CD4-positive, alpha-beta T cell treated with Interleukin-21 for 1 hour (primary cell): ENCODE data around the gene RPS6KA5.
"Not testable (repeated sequence)": the region's sequence is repeated elsewhere in the genome, so short reads cannot be mapped to it uniquely, and the experiment has no call there.

Experiments used
- DNase-seq: peaks from one replicate; pipeline ENCODE4 v3.0.0-alpha.2; 2020

The RPS6KA5 gene

DNA sequence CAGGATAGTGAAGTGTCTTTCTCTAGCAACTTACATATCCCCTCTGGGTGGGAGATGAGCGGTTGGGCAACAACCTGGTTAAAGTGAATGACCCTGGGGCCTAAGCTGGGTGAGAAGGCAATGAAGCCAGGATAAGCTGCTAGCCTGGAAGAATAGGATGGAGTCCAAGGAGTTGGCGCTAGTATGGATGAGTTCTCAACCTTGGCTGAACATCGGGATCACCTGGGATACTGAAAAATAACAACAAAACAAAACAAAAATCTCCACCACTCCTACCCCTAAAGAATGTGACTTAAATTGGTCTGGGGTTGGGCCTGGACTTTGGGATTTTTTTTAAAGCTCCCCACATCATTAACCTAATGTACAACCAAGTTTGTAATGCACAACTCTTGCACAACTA is 4.8 kb upstream of the RPS6KA5 start:
- no peak for DNase-seq

DNA sequence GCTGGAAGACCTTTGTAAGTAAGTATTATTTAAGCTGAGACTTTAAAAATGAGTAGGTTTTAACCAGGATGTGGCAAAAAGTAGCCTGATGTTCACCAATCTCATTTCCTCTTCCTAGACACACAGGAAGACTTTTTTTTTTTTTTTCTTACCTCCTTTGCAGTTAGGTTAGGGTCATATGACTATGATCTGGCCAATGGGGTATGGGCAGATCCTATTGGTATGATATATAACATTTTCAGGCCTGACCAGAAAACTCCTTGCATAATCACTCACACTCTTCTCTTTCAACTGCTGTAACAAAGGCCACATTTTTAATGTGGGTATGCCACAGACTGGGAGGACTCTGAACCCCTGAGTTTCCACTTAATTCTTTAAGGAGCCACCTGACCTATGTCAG is 2.7 kb upstream of the RPS6KA5 start:
- DNase-seq, result peak; percentile 81

DNA sequence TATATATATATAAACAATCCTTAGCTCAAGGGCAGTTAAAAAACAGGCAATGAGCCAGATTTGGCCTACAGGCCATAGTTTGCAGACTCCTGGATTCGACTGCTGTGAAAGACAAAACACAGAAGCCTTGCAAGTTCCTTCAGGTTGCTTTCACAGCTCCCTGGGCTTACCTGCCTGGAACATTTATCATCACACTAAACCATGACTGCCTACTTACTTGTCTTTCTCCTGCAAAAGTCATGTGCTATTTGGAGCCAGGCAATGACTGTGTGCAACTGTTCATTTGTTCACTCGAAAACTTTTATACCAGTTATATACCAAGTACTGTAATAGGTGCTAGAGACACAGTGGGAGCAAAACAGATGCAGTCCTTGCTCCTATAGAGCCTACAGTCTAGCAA is 2.2 kb upstream of the RPS6KA5 start:
- DNase-seq, result no peak

DNA sequence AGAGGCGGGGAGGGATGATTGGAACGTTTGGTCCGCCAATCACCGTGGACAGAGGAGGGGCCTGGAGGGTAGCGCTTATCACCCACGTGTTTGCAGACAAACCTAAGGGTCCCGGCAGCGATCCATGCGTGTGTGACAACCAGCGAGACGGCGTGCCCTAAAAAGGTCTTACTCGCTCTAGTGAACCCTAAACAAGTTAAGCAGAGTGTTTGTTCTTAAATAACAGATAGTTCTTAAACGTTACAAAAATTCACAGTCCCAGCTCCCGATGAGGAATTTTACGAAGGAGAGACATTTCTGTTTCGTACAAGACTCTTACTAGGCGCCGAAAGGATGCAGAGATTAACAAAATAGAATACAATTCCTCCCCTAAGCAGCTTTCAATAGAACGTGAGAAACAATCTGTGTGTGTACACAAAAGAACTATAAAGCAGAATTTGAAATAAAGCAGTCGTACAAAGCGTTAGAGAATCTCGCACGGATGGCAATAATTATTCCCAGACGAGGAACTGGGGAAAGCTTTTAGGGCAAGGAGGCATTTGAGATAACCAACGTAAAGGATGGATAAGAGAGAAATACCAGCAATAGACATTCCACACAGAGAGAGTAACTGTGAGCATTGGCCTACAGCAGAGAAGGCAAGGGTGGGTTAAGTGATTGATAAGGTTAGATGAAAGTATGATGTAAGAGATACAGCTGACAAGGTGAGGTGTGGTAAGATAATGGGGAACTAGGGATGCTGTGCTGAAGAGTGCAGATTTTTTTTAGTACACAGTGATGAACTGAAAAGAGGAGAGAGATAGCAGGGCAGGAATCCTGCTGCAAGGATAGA is 831 bp upstream of the RPS6KA5 start:
- no peak for DNase-seq

DNA sequence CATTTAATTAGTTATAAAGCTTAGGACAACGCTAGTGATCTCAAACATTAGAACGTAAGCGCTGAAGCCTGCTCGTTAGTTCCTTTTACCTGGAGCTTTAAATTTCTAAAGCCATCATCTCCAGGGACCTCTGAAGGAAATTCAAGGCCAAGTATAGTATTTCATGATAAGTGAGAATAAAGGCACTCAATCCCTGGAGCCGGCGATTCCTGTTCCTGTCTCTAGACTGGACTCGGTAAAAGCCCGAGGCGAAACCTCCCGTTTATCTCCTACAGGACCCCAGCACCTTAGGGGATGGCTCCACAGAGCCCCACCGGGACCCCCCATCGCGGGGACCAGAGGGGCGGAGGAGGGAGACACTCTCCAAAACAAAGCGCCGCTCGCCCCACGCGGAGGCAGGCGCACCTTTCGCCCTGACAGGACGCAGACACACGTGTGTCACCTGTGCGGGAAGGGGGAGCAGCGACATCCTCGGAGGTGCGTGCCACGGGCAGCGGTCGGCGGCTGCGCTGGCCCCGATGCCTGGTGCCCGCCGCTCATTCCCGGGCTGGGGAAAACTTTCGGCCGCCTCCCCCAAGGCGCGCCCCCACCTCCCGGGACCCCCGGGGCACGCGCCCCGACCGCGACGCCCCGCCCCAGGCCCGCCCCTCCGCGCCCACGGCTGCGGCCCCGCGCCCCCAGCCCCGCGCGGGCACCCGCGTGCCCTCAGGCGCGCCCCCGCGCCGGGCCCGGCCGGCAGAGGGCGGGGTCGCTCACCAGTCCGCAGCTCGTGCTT is 678 bp downstream of the RPS6KA5 start:
- peak; percentile 64 for DNase-seq

DNA sequence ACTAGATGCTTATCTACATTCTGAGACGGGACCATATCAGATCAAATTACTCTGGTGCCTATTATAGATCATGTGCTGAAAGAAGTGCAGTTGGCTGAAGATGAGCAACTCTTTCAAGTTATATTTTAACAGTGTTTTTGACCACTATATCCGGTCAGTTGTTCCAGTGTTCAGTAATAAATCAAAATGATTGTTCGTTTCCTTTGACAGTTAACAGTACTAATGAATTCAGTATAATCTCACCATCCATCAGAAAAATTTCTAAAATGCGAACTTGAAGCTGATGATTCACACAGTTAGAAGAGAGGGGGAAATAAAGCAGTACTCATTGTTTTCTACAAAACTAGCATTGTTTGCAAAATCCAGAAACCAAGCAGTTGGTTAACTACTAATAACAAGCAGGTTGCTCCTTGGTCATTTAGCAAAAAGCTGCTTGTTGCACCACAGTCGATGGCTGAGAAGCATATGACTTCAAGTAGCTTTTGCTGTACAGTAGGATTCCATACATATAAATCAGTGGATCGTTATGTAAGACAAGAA is 2.3 kb downstream of the RPS6KA5 start:
- no peak for DNase-seq

DNA sequence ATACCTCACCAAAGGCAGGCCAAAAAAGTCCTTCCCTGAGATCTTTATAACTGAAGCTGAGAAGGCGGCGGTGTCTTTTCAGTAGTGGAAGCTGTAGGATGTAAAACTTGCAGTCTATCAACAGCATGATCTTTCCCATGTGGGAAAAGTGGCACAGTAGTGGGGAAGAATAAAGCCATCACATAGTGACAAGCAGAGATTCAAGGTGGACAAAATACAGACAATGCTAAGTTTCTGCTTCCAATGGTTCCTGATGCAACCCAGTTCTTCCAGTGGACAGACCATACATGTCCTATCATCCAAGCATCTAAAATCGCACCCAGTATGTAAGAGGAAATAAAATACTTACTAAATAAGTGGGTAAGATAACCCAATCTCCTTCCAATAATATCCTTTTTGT is 4.1 kb downstream of the RPS6KA5 start:
- DNase-seq, result no peak

DNA sequence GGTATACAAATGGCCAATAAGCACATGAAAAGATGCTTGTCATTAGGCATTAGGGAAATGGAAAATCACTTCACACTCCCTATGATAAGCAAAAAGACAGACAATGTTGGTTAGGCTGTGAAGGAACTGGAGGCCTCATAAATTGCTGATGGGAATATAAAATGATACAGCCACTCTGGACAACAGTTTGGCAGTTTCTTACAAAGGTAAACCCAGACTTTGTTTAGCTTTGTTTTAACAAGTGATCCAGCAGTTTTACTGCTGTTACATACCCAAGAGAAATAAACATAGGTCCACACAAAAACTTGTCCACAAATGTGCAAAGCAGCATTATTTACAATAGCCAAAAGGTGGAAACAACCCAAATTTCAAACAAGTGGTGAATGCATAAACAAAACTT is 5.4 kb downstream of the RPS6KA5 start:
- no peak for DNase-seq

DNA sequence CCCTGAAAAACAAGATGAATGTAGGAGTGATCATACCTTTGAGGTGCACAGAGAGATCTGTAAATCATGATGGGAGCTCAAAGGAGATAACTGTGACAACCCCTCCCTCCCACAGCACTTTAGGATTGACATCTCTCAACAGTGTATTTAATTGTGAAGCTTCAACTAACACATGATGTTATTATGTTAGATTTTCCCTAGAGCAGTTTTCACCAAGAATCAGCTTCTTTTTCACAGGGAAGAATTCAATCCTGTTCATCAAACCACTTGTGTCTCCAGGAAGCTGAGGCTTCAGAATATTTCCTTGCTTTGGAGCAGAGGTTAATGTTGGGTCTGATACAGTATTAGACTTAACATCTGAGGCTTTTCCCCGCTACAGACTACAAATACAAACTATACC is 11.8 kb downstream of the RPS6KA5 start:
- no peak for DNase-seq

DNA sequence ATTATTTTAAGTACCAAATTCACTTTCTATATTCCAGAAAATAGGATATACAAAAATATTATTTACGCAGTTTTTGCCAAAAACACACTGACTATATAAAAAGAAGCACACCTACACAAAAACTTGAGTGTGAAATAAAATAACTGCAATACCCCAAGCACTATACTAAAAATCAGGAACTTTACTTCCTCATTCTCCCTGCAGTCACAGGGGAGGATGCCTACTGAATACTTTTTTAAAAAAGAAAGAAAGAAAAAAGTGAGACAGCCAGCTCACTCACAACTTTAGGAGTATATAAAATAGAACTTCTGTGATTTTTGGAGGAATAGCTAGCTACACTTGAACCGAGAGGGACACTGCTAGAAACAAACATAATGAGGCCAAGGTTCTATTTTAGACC is 12.2 kb downstream of the RPS6KA5 start:
- no peak for DNase-seq

DNA sequence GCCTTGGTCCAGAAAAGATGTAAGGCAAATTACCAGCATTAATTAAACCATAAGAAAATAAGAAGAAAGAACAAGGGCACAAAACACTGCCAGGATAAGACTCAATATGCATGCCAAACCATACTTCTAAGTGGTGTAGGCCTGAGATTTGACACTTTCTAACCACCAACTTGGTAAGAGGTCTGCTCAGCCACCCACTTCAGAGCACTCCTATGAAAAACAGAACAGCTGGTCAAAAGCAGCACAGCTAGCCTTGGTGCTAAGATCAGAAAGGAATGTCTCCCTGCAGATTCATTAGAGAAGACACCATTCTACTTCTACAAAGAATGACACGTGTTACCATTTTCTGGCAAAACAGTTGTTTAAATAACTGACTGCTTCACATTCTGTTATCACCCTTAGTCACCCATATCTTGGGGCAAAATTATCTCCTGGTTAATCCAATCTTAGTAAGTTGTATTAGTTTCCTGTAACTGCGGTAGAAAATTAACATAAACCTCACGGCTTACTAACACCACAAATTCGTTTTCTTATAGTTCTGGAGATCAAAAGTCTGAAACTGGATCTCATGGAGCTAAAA is 13.2 kb downstream of the RPS6KA5 start:
- DNase-seq, result peak; percentile 21

DNA sequence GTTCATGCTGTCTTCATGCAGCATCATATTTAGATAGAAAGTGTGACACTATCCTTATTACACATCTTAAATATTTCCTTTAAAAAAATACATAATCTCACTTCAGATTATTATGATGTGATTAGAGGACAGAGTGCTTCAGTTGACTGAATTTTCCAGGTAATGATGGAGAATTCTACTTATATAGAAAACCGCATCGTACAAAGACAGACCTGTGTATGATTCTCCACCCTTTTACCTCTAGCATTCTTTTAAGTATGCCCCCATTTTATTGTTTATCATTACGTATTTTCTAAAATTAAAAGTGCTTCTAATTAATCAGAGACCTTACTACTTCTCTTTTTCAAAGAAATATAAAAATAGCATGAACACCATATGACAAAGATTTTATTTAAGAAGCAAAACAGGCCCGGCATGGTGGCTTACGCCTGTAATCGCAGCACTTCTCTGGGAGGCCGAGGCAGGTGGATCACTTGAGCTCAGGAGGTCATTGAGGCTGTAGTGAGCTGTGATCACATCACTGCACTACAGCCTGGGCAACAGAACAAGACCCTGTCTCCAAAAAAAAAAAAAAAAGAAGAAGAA is 13.9 kb downstream of the RPS6KA5 start:
- no peak for DNase-seq

DNA sequence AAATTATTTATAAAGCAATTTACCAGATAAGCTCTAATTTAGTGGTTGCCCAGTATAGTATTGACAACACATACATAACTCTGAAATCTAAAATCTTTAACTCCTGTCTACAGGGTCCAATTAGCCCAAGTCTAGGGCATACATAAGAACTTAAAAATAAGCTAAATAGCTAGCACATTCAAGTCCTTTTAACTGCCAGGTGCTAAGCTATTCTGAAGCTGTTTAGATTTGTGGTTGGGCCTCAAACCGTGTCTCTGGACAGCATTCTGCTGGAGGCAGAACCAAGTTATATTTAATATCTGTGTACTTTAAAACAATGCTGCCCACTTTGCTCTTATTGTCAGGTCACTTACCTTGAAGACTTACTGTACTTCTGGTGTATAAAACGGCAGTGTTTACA is 19.0 kb downstream of the RPS6KA5 start:
- no peak for DNase-seq

DNA sequence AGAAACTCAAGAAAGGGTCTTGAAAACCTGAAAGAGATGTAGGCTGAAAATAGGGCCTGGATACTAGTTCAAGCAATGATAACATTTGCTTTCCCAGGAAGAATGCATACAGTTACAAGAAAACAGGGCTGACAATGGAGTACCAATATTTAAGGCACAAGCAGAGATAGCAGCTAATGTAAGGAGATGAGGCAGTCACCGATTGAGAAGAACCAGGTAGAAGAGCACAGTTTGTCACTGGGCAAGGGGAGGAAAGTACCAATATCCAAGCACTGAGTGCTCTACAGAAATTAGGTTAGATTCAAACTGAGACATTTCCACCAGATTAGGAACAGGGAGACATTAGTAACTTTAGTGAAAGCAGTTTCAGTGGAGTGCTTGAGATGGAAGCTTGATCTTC is 19.9 kb downstream of the RPS6KA5 start:
- no peak for DNase-seq

DNA sequence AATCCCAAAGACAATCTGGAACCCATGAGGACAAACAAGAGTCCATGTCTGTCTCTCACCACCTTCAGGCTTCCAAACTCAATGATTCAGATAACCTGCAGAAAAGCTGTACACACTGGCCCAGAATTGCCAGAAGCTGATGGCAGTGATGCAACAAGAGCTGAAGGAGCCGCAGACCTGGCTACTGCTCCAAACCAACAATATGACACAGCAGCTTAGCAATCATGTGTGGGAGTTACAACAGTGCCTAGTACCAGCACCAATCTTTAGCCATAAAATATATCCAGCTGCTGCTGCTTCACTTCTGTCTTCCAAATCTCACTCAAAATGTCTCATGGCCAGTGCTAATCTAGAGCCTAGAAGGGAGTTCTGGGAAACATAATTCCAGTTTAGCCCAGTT is 22.0 kb downstream of the RPS6KA5 start:
- no peak for DNase-seq

DNA sequence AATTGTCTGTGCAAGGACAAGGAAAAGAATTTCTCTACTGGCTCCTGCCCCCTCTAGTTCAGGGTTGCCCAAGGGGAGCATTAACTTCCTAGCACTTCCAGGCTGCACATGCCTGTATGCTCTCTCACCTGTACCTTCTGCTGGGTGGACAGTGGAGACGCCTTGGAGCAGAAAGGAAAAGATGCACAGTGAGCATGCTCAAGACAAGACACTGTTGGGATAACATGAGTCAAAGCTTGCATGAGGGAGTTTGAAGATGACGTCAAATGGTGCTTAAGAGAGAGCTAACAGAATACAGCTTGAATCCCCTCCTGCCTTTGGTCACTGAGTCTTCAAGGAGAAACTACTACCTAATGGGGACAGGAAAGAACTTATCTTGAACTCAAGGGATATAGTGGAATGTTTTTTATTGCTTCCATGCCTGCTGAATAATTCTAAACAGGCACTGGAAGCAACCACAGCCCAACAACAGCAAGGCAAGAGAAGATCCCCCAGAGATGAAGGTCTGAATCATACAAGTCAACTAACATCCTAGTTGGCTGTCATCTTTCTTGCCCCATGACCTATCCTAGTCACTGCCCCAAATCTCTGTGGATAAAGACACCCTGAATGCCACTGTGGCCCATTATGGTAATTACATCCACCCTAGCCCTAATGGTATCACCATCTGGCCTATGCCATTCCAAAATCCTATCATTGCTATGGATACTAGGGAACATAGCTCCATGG is 23.5 kb downstream of the RPS6KA5 start:
- no peak for DNase-seq

DNA sequence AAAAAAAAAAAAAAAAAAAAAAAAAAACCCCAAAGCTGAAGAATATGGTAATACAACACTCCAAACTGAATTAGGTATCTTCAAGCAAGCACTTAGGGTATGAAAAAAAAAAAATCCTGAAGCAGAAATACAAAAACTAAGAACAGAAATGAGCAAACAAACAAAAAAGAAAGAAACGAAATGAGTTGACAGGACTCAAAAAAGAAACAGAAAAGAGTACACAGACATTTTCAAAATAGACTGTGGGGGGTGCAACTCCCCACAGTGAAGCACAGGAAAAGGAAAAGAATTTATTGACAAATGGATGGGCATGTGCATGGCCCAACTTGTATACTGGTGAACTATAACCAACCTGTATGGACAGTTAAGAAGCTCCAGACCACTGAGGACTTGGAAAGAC is 24.6 kb downstream of the RPS6KA5 start:
- no peak for DNase-seq

DNA sequence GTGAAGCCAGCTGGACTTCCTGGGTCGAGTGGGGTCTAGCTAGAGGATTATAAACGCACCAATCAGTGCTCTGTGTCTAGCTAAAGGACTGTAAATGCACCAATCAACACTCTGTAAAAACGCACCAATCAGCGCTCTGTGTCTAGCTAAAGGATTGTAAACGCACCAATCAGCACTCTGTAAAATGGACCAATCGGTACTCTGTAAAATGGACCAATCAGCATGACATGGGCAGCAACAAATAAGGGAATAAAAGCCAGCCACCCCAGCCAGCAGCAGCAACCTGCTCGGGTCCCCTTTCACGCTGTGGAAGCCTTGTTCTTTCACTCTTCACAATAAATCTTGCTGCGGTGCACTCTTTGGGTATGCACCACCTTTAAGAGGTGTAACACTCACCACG is 26.1 kb downstream of the RPS6KA5 start:
- not testable (repeated sequence) for DNase-seq

DNA sequence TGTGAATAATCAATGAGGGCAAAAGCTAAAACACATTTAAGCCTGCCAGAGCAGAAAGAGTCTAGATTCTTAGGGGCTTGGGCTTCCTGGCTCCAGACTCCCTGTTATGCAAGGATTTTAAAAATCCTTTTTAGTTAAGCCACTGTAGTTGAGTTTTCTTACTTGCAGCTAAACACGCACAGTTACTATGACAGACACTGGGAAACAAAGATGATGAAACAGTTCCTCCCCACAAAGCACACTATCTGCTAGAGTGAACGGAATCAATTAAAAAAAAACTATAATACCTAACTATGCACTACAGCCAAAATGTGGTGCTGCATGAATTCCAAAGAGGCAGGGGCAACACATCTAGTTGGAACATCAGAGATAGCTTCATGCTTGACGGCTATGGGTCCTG is 28.2 kb downstream of the RPS6KA5 start:
- DNase-seq, result no peak

DNA sequence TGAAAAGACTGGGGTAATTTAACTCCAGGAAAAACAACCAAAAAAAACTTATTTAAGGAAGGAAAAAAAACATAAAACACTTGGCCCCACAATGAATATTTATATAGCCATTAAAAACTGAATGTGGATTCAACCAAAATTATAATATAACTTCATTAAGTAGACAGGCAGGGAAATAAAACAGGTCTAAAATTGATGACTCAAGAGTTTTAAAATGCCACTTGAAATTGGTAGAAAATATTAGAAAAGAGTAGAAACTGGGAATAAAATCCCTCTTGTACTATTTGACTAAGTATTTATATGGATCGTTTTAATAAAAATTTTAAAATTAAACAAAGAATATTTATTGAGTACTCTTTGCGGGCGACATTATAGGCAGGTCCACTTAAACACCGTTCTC is 28.8 kb downstream of the RPS6KA5 start:
- DNase-seq, result no peak

DNA sequence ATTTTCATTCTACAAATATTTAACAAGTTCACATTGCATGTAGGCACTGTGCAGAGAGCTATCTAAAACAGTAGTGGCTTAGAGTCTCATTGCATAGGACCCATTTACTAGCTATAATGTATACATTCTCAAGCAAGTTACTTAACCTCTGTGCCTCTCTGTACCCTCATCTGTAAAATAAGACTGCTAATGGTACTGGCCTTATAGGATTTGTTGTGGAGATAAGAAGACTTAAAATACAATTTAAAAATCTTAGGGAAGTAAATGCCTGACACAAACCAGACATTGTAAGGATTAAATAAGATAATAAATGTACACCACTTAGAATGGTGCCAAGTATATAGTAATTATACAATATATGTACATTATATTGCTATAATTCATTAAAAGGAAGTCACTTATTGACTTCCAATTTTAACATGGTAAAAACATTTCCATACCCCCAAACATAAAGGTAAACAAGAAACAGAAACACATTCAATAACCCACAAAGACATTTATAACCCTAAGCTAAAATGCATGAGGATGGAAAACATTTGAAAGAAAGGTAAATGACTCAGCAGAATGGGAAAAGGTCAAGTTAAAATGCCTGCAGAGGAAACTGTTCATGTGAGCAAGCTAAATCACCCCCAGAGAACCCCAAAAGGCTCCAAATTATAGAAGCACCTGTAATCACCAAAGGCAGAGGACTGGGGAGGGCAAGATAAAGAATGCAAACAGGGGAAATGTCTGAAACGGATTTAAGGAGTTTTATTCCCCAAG is 30.8 kb downstream of the RPS6KA5 start:
- no peak for DNase-seq

DNA sequence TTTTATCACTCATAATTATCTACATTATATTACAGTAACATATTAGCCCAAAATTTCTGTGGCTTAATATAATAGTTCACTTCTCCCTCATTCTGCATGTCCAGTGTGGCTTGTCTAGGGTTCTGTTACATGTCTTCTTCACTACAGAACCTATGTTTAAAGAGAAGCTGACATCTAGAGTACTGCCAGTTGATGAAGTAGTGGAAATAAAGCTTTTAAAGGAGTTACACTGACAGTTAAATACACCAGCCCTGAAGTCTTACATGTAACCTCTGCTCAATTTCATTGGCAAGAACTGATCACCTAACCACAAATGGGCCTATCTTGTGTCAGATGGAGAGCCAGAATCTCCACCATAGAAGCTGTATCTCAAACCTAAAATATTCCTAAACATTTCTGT is 32.9 kb downstream of the RPS6KA5 start:
- DNase-seq, result no peak
